Keratinocyte (primary cell): ENCODE results near the gene ZNF567. TPM values are rescaled to one million over a fixed set of nuclear protein-coding genes. Genes with fewer than 3 reads are reported as not detected.
"Not testable (repeated sequence)": the region's sequence is repeated elsewhere in the genome, so short reads cannot be mapped to it uniquely, and the experiment has no call there.

Experiments used
- DNase-seq: peaks from one replicate; pipeline ENCODE4 v3.0.0-alpha.2; 2011; ENCODE audit warnings: low read depth, missing footprints, low spot score
- FAIRE-seq: peaks from 2 replicates; lab custom pipeline; 2011; peaks lifted over from hg19 to GRCh38; lab: Jason Lieb, UNC
- H2AFZ ChIP-seq: 2 replicates; pipeline ENCODE4 v1.6.0; 2012; ENCODE audit warnings: low read length, control low read depth, inconsistent platforms; ENCODE audit not compliant: control insufficient read depth
- H3K27ac ChIP-seq: 2 replicates; pipeline ENCODE4 v1.5.1; 2011; ENCODE audit warnings: low read length; ENCODE audit not compliant: control insufficient read depth, insufficient read depth
- H3K27me3 ChIP-seq: 3 replicates; pipeline ENCODE4 v1.6.0; 2011; ENCODE audit warnings: low read length; ENCODE audit not compliant: control insufficient read depth, insufficient read depth; ENCODE audit errors: extremely low read depth
- H3K36me3 ChIP-seq, 2 experiments: 2 replicates in 1 of 2; 3 replicates in 1 of 2; pipeline ENCODE4 v1.5.1; 2011; ENCODE audit warnings: low read length in 2 of 2, mild to moderate bottlenecking in 1 of 2; ENCODE audit not compliant: control insufficient read depth in 2 of 2, insufficient read depth in 2 of 2; ENCODE audit errors: extremely low read depth in 1 of 2
- H3K4me1 ChIP-seq: 3 replicates; pipeline ENCODE4 v1.5.1; 2011; ENCODE audit warnings: low read length; ENCODE audit not compliant: control insufficient read depth, insufficient read depth; ENCODE audit errors: extremely low read depth
- H3K4me2 ChIP-seq: 3 replicates; pipeline ENCODE4 v1.6.0; 2011; ENCODE audit warnings: low read depth, low read length; ENCODE audit not compliant: control insufficient read depth, insufficient read depth; ENCODE audit errors: extremely low read depth
- H3K4me3 ChIP-seq, 3 experiments: fragments of 200-600 bp in 1 of 3; sonication (generic) in 1 of 3; 2 replicates in 2 of 3; 3 replicates in 1 of 3; pipeline ENCODE4 v1.5.1; 2011 to 2016; ENCODE audit warnings: low read length in 3 of 3, mild to moderate bottlenecking in 3 of 3, control low read depth in 2 of 3, inconsistent platforms in 1 of 3, low read depth in 1 of 3, mixed read lengths in 1 of 3, mixed run types in 1 of 3, moderate library complexity in 1 of 3; ENCODE audit not compliant: control insufficient read depth in 2 of 3, insufficient read depth in 2 of 3; ENCODE audit errors: extremely low read depth in 1 of 3
- H3K79me2 ChIP-seq: 2 replicates; pipeline ENCODE4 v1.6.0; 2012; ENCODE audit warnings: low read length; ENCODE audit not compliant: control insufficient read depth, insufficient read depth
- H3K9ac ChIP-seq: 3 replicates; pipeline ENCODE4 v1.6.0; 2011; ENCODE audit warnings: low read length; ENCODE audit not compliant: control insufficient read depth, insufficient read depth; ENCODE audit errors: extremely low read depth
- H3K9me1 ChIP-seq: 3 replicates; pipeline ENCODE4 v1.6.0; 2011; ENCODE audit warnings: low read length; ENCODE audit not compliant: control insufficient read depth, insufficient read depth; ENCODE audit errors: extremely low read depth
- H3K9me3 ChIP-seq: 2 replicates; pipeline ENCODE4 v1.5.1; 2012; ENCODE audit warnings: low read depth, low read length; ENCODE audit not compliant: control insufficient read depth
- H4K20me1 ChIP-seq: 3 replicates; pipeline ENCODE4 v1.6.0; 2011; ENCODE audit warnings: low read length; ENCODE audit not compliant: control insufficient read depth, insufficient read depth; ENCODE audit errors: extremely low read depth
- CTCF ChIP-seq, 3 experiments: IDR thresholded peaks in 1 of 3; conservative IDR thresholded peaks in 1 of 3; optimal IDR thresholded peaks in 1 of 3; 2 replicates in 2 of 3; 3 replicates in 1 of 3; pipeline versions ENCODE3 to v1.5.1; 2011; ENCODE audit warnings: low read length in 3 of 3, mild to moderate bottlenecking in 3 of 3, moderate library complexity in 2 of 3, control low read depth in 1 of 3, inconsistent platforms in 1 of 3; ENCODE audit not compliant: insufficient read depth in 2 of 3; ENCODE audit errors: extremely low read depth in 1 of 3
- EZH2 ChIP-seq: IDR thresholded peaks from one replicate; pipeline ENCODE4 v1.6.1; 2012; ENCODE audit warnings: inconsistent platforms, mild to moderate bottlenecking, low read length, moderate library complexity
- dilution Hi-C: fragments of 300-500 bp; cut with MboI; formaldehyde crosslinking; loops from one replicate; pipeline ENCODE4 v1.7.0; 2020; ENCODE audit warnings: low sequenced_read_pairs; ENCODE audit not compliant: extremely low pct_ligation_motif_present
- polyA plus RNA-seq, 5 experiments: library from polyadenylated mRNA; depleted of rRNA in 3 of 5; stranded (reverse) in 3 of 5; stranded (forward) in 1 of 5; unstranded in 1 of 5; fragments of >200 nt; gene quantifications; 1 replicate in 1 of 5; 2 replicates in 3 of 5; 3 replicates in 1 of 5; pipeline versions ENCODE4 v1.2.1 to v1.2.3, GENCODE V29; 2011 to 2012; ENCODE audit warnings: missing spikeins in 2 of 5, low read depth in 1 of 5, low replicate concordance in 1 of 5

The ZNF567 gene
- polyA plus RNA-seq, 1 donor (not counting 4 experiments of a cell fraction or from before 2014, with no cell fraction given), result 7.2 TPM

GRCh38 chr19:36719687-36720556 is 32.5 kb downstream of the ZNF567 start:
- no peak for TF ChIP-seq CTCF (optimal IDR thresholded peaks at IDR 0.05 in 1 of 3, IDR thresholded peaks at IDR 0.05 in 1 of 3, conservative IDR thresholded peaks at IDR 0.05 in 1 of 3; ENCODE audit: extremely low read depth in 1 of 3, insufficient read depth in 2 of 3, low read length in 3 of 3)
- no peak for TF ChIP-seq EZH2

DNA sequence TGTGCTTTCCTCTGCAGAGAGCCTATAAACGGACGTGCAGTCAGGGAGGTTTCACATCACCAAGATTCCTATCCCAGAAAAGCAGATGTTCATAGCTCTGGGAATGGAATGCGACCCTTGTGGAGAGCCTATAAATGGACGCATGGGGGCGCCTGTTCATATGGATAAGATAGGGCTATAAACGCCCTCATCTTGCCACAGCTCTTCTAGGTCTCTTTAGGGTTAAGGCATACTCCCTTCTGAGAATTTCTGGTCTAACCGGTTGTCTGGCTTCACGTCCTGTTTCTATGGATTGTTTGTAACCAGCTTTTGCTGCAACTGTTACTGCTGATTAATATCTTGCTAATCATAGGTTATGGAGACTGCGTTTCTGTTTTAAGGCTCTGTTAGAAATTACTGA is 48.8 kb downstream of the ZNF567 start:
- dilution Hi-C loops, H3K4me1 ChIP-seq: not testable (repeated sequence)
- peaks cover 10% of the 10 kb centered on the region for H3K9me3 ChIP-seq

More at GRCh38 chr19:36719687-36720556, 32.5 kb downstream of the ZNF567 start:
- no peaks in the 10 kb centered on the region for H4K20me1 ChIP-seq
- H3K79me2 ChIP-seq, result no peaks in the 10 kb centered on the region
- no peaks in the 10 kb centered on the region for H3K27me3 ChIP-seq
- DNase-seq, result no peak
- H3K4me2 ChIP-seq, result no peak overlapping the region
- dilution Hi-C loops, result no loop called here
- no peaks in the 10 kb centered on the region for H3K4me1 ChIP-seq
- no peaks in the 10 kb centered on the region for H3K9me1 ChIP-seq
- H3K36me3 ChIP-seq, result peaks cover 5 to 20% of the 10 kb centered on the region in 2 experiments
- H2AFZ ChIP-seq, result no peak overlapping the region
- H3K4me3 ChIP-seq, result no peak overlapping the region
- peaks cover 48% of the 10 kb centered on the region for H3K9me3 ChIP-seq
- no peak overlapping the region for H3K27ac ChIP-seq
- FAIRE-seq, result no peak
- H3K9ac ChIP-seq, result no peak overlapping the region

More for the DNA sequence above, 48.8 kb downstream of the ZNF567 start:
- not testable (repeated sequence) for H3K79me2 ChIP-seq, H3K4me2 ChIP-seq, H3K27me3 ChIP-seq, H3K9ac ChIP-seq, H3K27ac ChIP-seq, H3K4me3 ChIP-seq, FAIRE-seq, H4K20me1 ChIP-seq, DNase-seq, H2AFZ ChIP-seq, H3K36me3 ChIP-seq, H3K9me1 ChIP-seq
